Measurements from ENCODE around the gene TOM1L1.

TOM1L1 gene

DNA sequence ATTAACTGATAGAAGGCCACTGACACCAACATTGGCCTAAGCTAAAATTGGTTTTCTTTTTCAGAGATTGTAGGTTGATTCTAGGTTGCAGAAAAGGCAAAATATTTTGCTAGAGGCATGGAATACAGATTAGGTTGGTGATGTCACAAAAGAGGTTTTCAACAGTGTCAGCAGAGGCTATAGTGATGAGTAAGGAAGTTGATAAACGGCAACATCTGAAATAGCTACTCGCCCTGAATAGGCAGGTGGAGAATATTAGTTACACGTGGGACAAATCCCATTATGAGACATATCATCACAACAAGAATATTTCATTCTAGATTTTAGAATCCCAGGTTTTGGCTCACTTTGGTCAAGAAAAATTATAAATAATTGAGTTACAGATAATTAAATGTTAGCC, 1.5 kb upstream of the TOM1L1 start:
- no peak for DNase-seq

DNA sequence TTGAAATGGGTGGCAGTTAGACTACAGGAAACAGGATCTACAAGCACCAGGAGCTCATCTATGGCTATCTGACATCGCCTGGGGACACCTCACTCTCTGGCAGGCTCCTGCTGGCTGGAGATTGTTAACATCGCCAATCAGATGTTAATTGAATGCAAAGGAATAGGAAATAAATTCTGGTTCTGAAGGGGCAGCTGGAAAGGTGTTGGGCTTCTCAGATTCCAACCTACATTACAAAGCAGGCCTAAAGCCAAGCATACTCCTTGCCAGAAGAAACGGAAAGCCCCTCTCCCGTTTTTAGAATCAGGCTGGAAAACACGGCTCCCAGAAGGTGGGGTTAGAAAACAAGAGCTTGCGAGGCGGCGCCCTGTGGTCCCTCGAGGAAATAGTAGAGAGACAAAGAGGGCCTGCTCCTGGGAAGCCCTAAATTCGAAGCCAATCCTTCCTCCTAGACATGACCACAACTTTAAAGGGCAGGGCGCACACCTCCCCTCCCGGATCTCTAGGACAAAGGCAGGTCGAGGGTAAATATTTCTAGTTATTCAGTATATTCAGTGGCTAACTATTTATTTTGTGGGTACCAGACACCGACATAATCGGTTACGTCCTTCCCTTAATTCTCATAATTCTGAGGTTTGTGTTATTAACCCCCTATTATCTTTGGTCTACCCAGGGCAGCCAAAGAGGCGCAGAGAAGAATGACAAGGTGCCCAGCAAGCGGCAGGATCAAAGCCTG, 763 bp upstream of the TOM1L1 start:
- DNase-seq: no peak

DNA sequence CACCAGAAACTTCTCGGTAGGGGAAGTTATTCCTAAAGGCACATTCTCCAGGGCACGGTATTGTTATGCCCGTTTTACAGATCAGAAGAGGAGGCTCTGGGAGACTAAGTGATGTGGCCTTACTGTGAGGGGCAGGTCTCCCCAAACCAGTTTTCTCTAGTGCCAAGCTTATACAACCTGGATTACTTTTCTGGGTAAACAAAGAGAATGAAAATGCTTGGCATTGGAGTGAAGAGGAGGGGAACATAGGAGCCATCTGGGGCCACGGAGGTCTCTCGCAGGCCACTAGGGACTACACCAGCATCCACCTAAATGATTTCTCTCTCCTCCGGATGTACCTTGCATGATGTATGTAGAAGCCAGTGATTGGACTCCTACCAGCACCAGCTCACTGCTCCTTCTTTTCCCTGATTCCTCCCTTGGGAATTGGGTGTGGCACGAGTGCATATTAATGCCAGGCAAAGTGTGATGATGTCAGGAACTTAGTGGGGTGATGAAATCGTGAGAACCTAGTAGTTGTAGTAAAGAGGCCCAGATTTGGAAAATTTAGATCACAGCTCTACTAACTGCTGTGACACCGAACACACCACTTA, 674 bp downstream of the TOM1L1 start:
- DNase-seq: no peak

DNA sequence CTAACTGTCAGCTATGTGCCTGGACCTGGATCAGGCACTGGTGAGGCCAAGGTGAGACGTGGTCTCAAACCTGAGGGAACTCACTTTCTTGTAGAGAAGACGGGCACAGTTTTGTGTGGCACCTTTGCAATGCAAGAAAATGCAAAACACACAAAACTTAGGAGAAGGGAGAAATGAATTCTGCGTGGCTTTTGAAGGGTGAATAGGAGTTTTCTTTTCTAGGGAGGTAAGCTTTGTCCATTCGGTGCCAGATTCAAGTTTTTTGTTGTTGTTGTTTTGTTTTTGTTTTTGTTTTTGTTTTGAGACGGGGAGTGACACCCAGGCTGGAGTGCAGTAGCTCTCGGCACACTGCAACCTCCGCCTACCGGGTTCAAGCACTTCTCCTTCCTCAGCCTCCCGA, 1.4 kb downstream of the TOM1L1 start:
- DNase-seq: no peak

DNA sequence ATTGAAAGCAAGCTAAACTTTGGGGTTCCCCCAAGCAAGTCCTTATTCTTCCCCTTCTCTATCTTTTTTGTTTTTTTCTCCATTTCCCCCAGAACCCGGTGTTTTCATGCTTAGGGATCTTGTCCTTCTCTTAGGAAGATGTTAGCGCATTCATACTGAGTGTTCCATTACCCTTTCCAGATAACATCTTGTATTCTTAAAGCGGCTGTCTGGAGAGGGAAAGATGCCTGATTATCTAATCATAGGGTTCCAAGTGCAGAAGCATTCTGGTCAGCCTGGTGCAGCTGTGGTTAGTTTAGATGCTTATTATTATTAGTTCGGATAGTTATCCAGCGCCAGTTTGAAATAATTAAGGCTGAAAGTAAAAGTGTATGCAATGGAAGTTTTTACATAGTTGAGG, 2.0 kb downstream of the TOM1L1 start:
- DNase-seq: no peak

DNA sequence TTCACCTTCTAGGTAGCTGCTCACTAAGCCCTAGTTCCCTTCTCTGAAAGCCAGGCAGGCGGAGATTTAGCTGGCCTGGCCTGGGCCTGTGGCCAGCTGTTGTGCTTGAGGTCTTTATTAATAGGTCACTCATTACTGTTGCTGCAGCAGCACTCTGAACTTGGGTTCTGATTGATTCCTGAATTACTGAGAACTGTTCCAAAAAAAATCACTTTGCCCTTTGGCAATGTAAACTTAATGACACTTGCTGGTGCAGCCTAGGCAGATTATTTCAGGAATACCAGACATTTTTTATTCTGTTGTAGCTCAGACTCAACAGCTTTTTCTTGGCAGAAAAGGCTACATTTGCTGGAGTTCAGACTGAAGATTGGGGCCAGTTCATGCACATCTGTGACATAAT, 2.7 kb downstream of the TOM1L1 start:
- DNase-seq: no peak

DNA sequence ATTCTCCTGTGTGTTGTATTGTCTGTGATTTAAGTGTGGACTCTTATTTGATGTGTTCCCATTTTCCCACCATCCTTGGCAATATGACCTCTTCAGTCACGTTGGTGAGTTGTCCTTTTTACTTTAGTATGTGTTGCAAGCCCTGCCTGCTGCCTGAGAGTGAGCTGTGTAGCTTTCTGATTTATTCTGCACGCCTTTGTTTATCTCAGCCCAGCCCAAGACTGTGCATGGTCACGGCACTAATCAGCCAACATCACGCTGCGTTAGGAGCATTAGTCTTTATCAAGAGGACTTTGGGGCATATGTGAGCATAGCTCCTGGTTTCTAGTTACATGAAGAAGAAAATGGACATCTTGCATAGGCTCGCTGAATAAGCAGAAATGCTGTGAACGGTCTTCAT, 6.0 kb downstream of the TOM1L1 start:
- no peak for DNase-seq

DNA sequence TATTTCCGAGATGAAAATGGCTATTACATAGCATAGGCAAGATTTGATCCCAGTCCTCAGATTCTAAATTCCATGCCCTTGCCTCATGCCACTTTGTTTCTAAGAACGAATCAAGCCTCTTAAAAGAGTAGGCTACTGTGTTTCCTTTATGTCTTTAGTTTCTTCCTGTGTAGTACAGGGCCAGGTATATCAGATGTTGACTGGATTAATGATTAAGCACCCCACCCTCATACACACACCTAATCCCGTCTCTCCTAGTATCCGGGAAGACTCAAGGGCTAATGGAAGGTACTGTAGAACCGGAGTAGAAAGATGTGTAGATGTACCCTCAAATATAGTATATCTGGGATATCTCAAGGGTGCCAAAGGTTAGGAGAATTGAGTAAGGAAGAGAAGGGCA, 6.7 kb downstream of the TOM1L1 start:
- DNase-seq: no peak

DNA sequence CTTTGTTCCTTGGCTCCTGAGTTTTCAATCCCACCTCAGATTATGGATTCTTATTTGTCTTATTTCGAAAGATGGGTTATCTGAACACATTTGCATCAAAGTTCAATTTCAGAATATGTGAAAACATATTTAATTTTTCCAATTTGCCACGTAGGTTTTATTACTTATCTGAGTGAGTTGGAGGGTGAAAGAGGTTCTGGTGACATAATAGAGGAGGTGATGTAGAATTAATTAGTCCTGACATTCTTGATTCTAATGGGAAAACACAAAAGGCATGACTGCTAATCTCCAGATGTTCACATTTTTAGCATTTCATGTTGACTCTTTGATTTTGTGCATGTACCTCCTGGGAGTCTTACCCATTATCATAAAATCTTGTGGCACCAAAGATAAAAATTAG, 9.1 kb downstream of the TOM1L1 start:
- no peak for DNase-seq

DNA sequence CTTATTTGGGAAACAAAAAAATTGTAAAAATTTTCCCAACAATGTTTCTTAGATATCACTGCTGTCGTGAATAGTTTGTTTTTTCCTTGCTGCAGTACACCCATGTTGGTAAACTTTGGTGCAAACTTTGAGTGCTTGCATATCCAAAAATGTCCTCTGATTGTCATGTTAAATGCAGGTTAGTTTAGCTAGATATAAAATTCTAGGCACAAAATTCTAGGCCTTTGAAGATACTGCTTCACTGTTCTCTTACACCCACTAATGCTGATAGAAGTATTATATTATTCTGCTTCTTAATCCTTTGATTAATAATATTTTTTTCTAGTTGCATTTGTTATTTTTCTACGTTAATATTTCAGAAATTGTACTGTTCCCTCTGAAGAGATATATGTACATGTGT, 16.1 kb downstream of the TOM1L1 start:
- no peak for DNase-seq

DNA sequence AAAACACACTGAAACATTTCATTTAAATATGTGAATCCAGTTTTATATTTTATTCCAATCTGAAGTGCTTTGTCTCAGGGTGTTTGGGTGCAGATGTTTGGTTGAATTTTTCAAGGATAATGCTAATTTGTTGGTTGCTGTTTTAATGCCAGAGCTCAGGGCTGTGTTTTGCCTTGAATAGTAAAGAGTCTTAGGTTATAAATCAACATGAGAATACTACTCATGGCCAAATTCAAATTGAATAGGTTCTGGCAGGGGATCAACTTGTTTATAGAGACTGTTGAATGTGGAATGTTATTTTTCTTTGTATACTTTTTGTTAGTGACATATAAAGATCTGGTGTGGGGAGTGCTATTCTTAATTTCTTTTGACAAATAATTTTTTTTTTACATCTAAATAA, 18.8 kb downstream of the TOM1L1 start:
- DNase-seq: peak; percentile 57

DNA sequence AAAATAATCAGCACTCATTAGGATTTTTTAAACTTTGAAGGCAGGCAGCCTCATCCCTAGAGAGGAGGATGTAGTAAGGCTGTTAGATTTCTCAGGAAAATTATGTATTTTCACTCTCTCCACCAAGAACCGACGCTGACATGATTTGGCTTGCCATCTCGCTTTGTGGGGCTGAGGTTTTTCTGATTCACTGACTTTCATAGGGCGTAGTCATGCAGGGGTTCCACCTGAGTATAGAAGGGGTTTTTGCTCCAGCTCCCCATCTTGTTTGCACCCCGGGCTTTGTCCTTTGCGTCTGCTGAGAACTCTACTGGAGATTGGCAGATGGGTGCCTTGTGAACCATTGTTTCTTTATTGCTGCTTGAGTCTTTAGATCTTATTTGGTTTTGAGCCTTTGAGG, 20.2 kb downstream of the TOM1L1 start:
- DNase-seq: no peak

DNA sequence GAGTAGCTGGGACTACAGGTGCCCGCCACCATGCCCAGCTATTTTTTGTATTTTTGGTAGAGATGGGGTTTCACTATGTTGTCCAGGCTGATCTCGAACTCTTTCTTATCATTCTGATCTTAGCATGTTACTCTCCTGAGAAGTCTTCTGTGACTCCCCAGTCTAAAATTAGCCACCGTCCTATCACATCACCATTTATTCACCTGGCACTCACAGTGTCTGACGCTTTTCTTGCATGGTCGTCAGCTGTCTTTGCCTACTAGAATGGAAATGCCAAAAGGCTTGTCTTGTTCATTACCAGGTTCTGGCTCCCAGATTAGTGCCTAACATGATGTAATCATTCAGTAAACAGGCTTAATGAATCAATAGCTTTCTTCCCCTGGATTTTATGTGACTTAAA, 23.8 kb downstream of the TOM1L1 start:
- no peak for DNase-seq

DNA sequence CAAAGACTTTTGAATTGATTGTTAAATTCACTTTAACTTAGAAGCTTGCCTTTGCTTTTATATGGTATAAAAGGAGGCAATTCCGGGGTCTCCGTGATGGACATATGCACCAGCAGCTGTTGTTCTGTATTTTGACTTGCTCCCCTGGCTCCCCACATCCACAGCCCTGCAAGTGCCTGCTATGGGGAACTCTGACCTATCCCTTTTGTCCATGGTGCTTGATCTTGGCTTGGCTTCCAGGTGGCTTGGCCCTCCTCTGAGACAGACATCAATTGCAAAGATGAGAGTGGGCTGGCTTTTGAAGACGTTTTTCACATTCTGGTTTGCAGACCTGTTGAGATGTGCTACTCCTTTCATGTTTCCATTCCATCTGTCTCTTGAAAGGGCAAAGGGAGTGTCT, 26.9 kb downstream of the TOM1L1 start:
- DNase-seq: no peak

DNA sequence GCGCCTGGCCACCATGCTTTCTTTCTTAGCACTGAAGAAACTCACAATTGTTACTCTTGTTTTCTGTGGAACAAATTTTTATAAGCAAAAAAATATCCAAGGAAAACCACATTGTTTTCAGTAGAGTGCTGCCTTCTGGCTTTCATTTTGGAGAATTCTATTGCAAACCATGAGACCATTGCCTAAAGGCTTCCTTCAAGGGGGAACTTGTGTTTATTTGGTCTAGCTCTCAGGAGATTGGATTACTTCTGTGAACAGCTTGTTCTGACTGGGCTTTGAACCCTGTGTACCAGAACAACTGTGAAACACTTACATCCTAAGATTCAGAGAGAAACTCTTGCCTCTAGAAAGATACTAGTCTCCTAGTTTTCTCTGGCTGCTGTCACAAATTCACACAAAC, 32.1 kb downstream of the TOM1L1 start:
- DNase-seq: no peak

DNA sequence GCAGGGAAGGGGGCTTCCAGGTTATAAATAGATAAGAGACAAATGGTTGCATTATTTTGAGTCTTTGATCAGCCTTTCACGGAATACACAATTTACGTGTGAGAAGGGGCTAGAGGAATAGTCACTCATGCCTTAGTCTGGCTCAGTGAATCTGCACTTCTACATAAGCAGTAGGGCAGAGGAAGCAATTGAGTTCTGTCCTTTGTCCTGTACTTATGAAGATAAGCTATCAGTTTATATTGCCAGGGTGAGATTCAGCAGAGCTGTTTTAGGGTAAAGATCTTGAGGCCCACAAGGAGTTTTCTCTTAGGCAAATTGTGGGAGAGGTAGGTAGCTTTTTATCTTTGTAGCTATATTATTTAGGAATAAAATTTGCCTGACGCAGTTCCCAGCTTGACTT, 33.3 kb downstream of the TOM1L1 start:
- no peak for DNase-seq

DNA sequence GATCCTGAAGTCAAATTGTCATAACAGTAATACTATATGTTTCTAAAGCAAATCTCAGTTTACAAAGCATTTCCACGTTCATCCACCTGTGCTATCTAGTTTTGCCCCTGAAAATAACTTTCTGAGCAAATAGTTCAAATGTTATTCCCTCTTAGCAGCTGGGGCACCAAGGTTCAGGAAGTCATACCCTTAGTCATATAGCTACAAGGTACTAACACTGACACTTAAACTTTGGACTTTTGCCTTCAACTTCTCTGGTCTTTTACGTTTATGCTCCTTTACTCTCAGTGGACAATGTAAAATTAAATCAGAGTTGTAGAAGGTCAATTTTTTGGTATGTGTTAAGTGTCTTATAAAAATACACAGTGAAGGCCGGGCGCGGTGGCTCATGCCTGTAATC, 34.8 kb downstream of the TOM1L1 start:
- no peak for DNase-seq

DNA sequence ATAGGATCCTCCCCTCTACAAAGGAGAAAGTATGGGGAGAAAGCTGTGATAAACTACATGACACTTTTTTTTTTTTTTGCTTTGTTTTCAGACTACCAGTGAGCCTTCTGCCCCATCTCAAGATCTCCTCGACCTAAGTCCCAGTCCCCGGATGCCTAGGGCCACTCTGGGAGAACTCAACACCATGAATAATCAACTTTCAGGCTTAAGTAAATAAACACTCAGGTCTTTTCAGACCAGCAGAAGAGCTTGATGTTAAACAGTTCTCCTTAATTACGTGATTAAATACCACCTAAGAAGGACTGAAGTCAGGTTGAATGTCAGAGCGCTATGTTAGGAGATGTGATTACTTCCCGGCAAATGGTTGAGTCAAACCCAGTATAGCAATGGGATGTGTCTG, 36.4 kb downstream of the TOM1L1 start:
- no peak for DNase-seq

DNA sequence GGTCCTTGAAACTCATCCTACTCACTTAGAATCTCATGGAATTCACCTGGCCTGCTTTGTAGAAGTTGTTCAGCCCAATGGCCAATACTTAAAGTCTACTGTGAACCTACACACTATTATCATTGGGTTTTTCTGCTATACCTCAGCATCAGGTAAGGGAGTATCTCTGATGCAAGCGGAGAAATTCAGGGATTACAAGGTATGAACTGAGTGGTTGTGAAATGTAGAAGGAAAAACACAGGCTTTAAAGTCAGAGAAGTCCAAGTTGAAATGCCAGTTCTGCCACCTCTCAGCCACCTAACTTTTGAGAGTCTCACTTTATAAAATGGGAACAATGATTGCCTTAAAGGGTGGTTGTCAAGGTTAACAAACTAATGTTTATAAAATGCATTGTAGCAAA, 36.8 kb downstream of the TOM1L1 start:
- DNase-seq: no peak

DNA sequence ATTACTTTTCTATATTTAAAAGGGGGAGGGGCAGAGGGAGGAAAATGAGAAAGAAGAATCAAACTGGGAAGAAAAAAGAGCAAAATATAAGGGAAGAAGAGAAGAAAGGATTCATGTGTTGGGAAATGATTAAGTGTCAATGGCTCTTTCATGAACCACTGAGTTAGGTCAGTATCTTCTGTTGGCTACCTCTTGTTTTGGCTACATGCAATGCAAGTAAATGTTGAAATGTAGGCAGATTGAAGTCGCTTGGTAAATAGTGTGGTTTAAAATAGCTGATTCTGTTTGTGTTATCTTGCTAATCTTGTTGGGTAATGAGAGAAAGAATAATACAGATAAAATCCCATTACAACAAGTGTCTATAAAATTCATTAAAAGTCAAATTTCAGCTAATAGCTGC, 40.6 kb downstream of the TOM1L1 start:
- no peak for DNase-seq

DNA sequence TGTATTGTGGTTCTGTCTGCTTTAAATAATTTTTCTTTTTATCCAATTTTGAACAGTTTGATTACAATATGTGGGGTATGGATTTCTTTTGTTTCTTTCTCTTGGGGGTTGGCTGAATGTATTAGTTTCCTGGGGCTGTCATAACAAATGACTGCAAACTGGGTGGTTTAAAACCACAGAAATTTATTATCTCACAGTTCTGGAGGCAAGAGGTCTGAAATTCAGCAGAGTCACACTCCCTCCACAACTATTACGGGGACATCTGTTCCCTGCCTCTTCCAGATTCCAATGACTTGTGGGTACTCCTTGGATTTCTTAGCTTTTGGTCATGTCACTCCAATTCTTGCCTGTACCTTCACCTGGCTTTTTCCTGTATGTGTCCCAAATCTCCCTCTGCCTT, 44.1 kb downstream of the TOM1L1 start:
- no peak for DNase-seq

DNA sequence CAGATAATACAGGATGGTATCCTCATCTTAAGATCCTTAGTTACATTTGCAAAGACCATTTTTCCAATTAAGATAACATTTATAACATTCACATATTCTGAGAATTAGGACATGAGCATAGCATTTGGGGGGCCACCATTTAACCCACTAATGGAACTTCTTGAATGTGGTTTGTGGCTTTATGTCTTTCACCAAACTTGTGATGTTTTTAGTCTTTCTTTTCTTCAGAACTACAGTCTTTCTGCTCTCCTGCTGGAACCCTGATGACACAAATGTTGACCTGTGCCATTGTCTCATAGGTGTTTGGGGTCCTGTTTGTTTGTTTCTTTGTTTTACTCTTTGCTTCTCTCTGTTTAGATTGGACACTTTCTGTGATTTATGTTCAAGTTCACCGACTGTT, 44.6 kb downstream of the TOM1L1 start:
- no peak for DNase-seq

DNA sequence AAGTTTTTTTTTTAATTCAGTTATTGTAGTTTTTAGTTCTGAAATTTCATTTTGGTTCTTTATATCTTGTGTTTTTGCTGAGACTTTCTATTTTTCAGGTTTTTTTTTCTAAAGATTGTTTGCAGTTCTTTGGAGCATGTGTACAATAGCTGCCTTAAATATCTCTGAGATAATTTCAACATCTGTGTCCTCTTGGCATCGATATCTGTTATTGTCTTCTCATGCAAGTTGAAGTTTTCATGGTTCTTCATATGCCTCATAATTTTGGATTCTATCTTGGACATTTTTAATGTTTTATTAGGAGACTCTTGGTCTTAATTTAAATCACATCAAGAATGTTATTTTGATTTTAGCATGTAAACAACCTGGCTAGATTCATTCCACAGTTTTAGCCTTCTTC, 45.0 kb downstream of the TOM1L1 start:
- DNase-seq: no peak

DNA sequence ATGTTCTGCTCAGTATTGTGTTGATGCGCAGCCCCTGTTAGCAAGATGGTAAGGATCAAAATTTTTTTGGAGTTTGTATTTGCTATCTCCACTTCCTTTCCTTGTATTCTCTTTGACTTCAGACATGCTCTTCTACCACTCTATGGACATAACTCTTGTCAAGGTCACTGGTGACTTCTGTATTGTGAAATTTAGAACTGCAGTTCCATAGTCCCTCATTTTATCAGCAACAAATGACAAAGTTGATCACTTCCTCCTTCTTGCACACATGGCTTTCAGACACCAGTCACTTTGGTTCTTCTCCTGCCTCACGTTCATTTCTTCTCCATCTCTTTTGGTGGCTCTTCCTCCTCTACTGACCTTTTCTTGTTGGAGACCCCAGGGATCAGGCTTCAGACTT, 46.7 kb downstream of the TOM1L1 start:
- no peak for DNase-seq

DNA sequence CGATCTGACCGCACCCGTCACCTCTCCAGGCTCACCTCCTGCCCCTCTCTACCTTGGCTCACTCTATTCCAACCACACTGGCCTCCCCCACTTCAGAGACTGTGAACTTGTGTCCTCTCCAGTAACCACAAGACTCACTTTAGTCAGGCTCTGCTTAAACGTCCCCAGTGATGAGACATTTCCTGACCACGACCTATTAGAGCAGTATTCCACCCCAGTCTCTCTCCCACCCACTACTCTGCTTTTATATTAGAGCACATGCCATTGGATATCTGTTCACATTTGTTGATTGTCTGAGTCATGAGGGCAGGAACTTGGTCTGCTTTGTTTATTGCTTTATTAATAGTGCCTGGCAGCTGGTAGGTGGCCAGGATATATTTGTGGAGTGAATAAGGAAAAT, 47.7 kb downstream of the TOM1L1 start:
- no peak for DNase-seq
